K562 (cell line): ENCODE data around the gene RETREG2. TPM values are rescaled to one million over a fixed set of nuclear protein-coding genes. Genes with fewer than 3 reads are reported as not detected.

Experiments
- ARHGAP35 ChIP-seq: fragments of 450-650 bp; IDR thresholded peaks from 2 replicates; pipeline ENCODE4 v1.6.1; 2018; ENCODE audit not compliant: partially characterized antibody
- FOXP1 ChIP-seq: sonication (generic); formaldehyde crosslinking; IDR thresholded peaks from 2 replicates; pipeline ENCODE4 v1.8.0; 2022; ENCODE audit warnings: mild to moderate bottlenecking, missing genetic modification reagents
- GATA2 ChIP-seq: sonication (generic); formaldehyde crosslinking; IDR thresholded peaks from 2 replicates; pipeline ENCODE4 v1.4.0; 2020; ENCODE audit warnings: mild to moderate bottlenecking, missing genetic modification reagents
- HES1 ChIP-seq: fragments of 450-650 bp; IDR thresholded peaks from 2 replicates; pipeline ENCODE4 v1.6.1; 2016; ENCODE audit warnings: low read depth, mild to moderate bottlenecking, moderate library complexity
- KDM1A ChIP-seq, 2 experiments: fragments of 450-650 bp; IDR thresholded peaks; 2 replicates each; pipeline ENCODE4 v1.6.1; 2016; ENCODE audit warnings: mild to moderate bottlenecking in 2 of 2
- LEF1 ChIP-seq: fragments of 450-650 bp; IDR thresholded peaks from 2 replicates; pipeline ENCODE4 v1.6.1; 2016; ENCODE audit warnings: mild to moderate bottlenecking
- MAX ChIP-seq: sonication (generic); formaldehyde crosslinking; IDR thresholded peaks from 2 replicates; pipeline ENCODE4 v1.9.0; 2022; ENCODE audit warnings: mild to moderate bottlenecking, missing genetic modification reagents
- POLR3A ChIP-seq: IDR thresholded peaks from 2 replicates; pipeline ENCODE4 v1.6.1; 2011; ENCODE audit warnings: borderline replicate concordance, mild to moderate bottlenecking, moderate library complexity; ENCODE audit not compliant: insufficient read length, insufficient read depth; ENCODE audit errors: extremely low read depth
- SIN3A ChIP-seq, 2 experiments: fragments of 150-350 bp in 1 of 2; IDR thresholded peaks; 2 replicates each; pipeline ENCODE4 v1.6.1; 2011 to 2016; ENCODE audit warnings: borderline replicate concordance in 2 of 2, low read depth in 2 of 2, low read length in 2 of 2, mild to moderate bottlenecking in 2 of 2, moderate library complexity in 2 of 2; ENCODE audit not compliant: control insufficient read depth in 1 of 2
- TBL1XR1 ChIP-seq, 2 experiments: IDR thresholded peaks; 2 replicates each; pipeline ENCODE4 v1.6.1; 2012; ENCODE audit warnings: improper control_type of control experiment in 2 of 2, low read length in 2 of 2, mild to moderate bottlenecking in 1 of 2
- TFAM ChIP-seq: fragments of 250-450 bp; sonication (Bioruptor Pico); conservative IDR thresholded peaks from 2 replicates; pipeline ENCODE4 v1.5.0; 2021; ENCODE audit warnings: mild to moderate bottlenecking, moderate library complexity
- ZEB2 ChIP-seq: fragments of 450-650 bp; IDR thresholded peaks from 2 replicates; pipeline ENCODE4 v1.6.1; 2016
- ZNF134 ChIP-seq: fragments of 250-450 bp; sonication (Bioruptor Pico); conservative IDR thresholded peaks from 2 replicates; pipeline ENCODE4 v1.4.0; 2020
- ZNF75A ChIP-seq: fragments of 450-650 bp; formaldehyde crosslinking; IDR thresholded peaks from 2 replicates; pipeline ENCODE4 v1.4.0; 2020; ENCODE audit warnings: mild to moderate bottlenecking
- polyA plus RNA-seq, 8 experiments: library from polyadenylated mRNA; depleted of rRNA in 4 of 8; stranded (reverse) in 5 of 8; unstranded in 3 of 8; fragments of >200 nt; fragmentation: Nextera tagmentation in 2 of 8; fragmentation: Illumina TruSeq in 1 of 8; extraction: Ambion mirVana in 2 of 8; extraction: Trizol in 1 of 8; gene quantifications; 2 replicates each; pipeline versions ENCODE4 v1.2.1 to v1.2.3, GENCODE V29; 2011 to 2014; ENCODE audit warnings: inconsistent platforms in 1 of 8, missing spikeins in 1 of 8
- total RNA-seq, 7 experiments: library from RNA; depleted of rRNA in 6 of 7; stranded (reverse); fragments of >200 nt in 6 of 7; fragmentation: Illumina TruSeq in 2 of 7; extraction: Trizol in 2 of 7; gene quantifications; 2 replicates each; pipeline versions ENCODE4 v1.2.1 to v1.2.3, GENCODE V29; 2011 to 2021; ENCODE audit warnings: low replicate concordance in 1 of 7
- TF ChIP-seq, protein P1 (sequence below): fragments of 450-650 bp; formaldehyde crosslinking; IDR thresholded peaks from 2 replicates; pipeline ENCODE4 v1.4.0; 2020; ENCODE audit warnings: mild to moderate bottlenecking, mixed read lengths
- TF ChIP-seq, protein P2 (sequence below): fragments of 450-650 bp; formaldehyde crosslinking; IDR thresholded peaks from 2 replicates; pipeline ENCODE4 v1.4.0; 2022; ENCODE audit warnings: missing genetic modification characterization
- TF ChIP-seq, protein P3 (sequence below): fragments of 450-650 bp; IDR thresholded peaks from 2 replicates; pipeline ENCODE4 v1.6.1; 2018; ENCODE audit not compliant: partially characterized antibody

The RETREG2 gene
- total and polyA plus RNA-seq, 9 of the 15 experiments (the other 6 are each of a cell fraction or from before 2014, with no cell fraction given) = 4.9 to 40.1 (median 19.2) TPM

- TF ChIP-seq, protein P1, sequence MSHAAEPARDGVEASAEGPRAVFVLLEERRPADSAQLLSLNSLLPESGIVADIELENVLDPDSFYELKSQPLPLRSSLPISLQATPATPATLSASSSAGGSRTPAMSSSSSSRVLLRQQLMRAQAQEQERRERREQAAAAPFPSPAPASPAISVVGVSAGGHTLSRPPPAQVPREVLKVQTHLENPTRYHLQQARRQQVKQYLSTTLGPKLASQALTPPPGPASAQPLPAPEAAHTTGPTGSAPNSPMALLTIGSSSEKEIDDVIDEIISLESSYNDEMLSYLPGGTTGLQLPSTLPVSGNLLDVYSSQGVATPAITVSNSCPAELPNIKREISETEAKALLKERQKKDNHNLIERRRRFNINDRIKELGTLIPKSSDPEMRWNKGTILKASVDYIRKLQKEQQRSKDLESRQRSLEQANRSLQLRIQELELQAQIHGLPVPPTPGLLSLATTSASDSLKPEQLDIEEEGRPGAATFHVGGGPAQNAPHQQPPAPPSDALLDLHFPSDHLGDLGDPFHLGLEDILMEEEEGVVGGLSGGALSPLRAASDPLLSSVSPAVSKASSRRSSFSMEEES (CRISPR knock-in tag) = no peak
- TF ChIP-seq LEF1 (no peak), ZNF75A (CRISPR knock-in tag) (no peak), GATA2 (no peak), FOXP1 (CRISPR knock-in tag) (no peak), TBL1XR1 (IDR thresholded peaks at IDR 0.05; ENCODE audit: low read length in 2 of 2) (no peak), ZNF134 (CRISPR knock-in tag) (no peak), SIN3A (IDR thresholded peaks at IDR 0.05; ENCODE audit: borderline replicate concordance in 2 of 2, control insufficient read depth in 1 of 2, low read depth in 2 of 2, low read length in 2 of 2) (peak in 1 of 2 experiments; percentile 30; a peak in 1 of 4 replicates), MAX (CRISPR knock-in tag) (no peak), POLR3A (no peak), HES1 (0 out of 2 replicates have a peak, but pooled peaks have one; percentile 10), TFAM (CRISPR knock-in tag) (no peak), ZEB2 (no peak), ARHGAP35 (no peak), KDM1A (IDR thresholded peaks at IDR 0.05) (no peak)
- TF ChIP-seq, protein P2, sequence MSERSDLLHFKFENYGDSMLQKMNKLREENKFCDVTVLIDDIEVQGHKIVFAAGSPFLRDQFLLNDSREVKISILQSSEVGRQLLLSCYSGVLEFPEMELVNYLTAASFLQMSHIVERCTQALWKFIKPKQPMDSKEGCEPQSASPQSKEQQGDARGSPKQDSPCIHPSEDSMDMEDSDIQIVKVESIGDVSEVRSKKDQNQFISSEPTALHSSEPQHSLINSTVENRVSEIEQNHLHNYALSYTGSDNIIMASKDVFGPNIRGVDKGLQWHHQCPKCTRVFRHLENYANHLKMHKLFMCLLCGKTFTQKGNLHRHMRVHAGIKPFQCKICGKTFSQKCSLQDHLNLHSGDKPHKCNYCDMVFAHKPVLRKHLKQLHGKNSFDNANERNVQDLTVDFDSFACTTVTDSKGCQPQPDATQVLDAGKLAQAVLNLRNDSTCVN (CRISPR knock-in tag) = no peak
- TF ChIP-seq, protein P3, sequence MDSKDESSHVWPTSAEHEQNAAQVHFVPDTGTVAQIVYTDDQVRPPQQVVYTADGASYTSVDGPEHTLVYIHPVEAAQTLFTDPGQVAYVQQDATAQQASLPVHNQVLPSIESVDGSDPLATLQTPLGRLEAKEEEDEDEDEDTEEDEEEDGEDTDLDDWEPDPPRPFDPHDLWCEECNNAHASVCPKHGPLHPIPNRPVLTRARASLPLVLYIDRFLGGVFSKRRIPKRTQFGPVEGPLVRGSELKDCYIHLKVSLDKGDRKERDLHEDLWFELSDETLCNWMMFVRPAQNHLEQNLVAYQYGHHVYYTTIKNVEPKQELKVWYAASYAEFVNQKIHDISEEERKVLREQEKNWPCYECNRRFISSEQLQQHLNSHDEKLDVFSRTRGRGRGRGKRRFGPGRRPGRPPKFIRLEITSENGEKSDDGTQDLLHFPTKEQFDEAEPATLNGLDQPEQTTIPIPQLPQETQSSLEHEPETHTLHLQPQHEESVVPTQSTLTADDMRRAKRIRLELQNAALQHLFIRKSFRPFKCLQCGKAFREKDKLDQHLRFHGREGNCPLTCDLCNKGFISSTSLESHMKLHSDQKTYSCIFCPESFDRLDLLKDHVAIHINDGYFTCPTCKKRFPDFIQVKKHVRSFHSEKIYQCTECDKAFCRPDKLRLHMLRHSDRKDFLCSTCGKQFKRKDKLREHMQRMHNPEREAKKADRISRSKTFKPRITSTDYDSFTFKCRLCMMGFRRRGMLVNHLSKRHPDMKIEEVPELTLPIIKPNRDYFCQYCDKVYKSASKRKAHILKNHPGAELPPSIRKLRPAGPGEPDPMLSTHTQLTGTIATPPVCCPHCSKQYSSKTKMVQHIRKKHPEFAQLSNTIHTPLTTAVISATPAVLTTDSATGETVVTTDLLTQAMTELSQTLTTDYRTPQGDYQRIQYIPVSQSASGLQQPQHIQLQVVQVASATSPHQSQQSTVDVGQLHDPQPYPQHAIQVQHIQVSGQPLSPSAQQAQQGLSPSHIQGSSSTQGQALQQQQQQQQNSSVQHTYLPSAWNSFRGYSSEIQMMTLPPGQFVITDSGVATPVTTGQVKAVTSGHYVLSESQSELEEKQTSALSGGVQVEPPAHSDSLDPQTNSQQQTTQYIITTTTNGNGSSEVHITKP = no peak
These were observed 52.0 kb downstream of the RETREG2 start (continued) for GRCh38 chr2:219230059-219230540.
